NCI-H146 (cell line): ENCODE measurements around the gene MCTP1.
A peak's percentile ranks its signal among the peaks of the same experiment; 100 is the strongest.

Source experiments
- DNase-seq: peaks from one replicate; lab custom pipeline; 2025; lab: John Stamatoyannopoulos, UW

MCTP1 gene

GRCh38 chr5:94699562-94699961, 585.3 kb downstream of the MCTP1 start:
- DNase-seq = no peak

GRCh38 chr5:94698197-94698596, 586.7 kb downstream of the MCTP1 start:
- peak; percentile 42 for DNase-seq

GRCh38 chr5:94694671-94695070, 590.2 kb downstream of the MCTP1 start:
- DNase-seq = no peak

- DNase-seq = no peak
These were observed 591.0 kb downstream of the MCTP1 start for GRCh38 chr5:94693845-94694370.

GRCh38 chr5:94693043-94693822, 591.7 kb downstream of the MCTP1 start:
- DNase-seq = peak; percentile 57

- DNase-seq = peak; percentile 18
These were observed 592.3 kb downstream of the MCTP1 start for GRCh38 chr5:94692581-94692980.

GRCh38 chr5:94691949-94692348, 592.9 kb downstream of the MCTP1 start:
- DNase-seq = peak; percentile 87

GRCh38 chr5:94691291-94691690, 593.6 kb downstream of the MCTP1 start:
- DNase-seq = peak; percentile 8

GRCh38 chr5:94690778-94691177, 594.1 kb downstream of the MCTP1 start:
- DNase-seq = no peak

- no peak for DNase-seq
These were observed 595.0 kb downstream of the MCTP1 start for GRCh38 chr5:94689908-94690307.

- DNase-seq = no peak
These were observed 601.9 kb downstream of the MCTP1 start for GRCh38 chr5:94682814-94683520.

GRCh38 chr5:94675965-94676618, 608.8 kb downstream of the MCTP1 start:
- no peak for DNase-seq

- no peak for DNase-seq
These were observed 610.2 kb downstream of the MCTP1 start for GRCh38 chr5:94674490-94675382.

GRCh38 chr5:94672746-94673145, 612.1 kb downstream of the MCTP1 start:
- no peak for DNase-seq

- no peak for DNase-seq
These were observed 614.2 kb downstream of the MCTP1 start for GRCh38 chr5:94670726-94671125.

GRCh38 chr5:94667937-94668336, 617.0 kb downstream of the MCTP1 start:
- no peak for DNase-seq

- DNase-seq = no peak
These were observed 623.8 kb downstream of the MCTP1 start for GRCh38 chr5:94661086-94661485.

GRCh38 chr5:94660506-94660905, 624.4 kb downstream of the MCTP1 start:
- DNase-seq = no peak

- DNase-seq = no peak
These were observed 626.6 kb downstream of the MCTP1 start for GRCh38 chr5:94658272-94658671.
